Nephron progenitor cell (in vitro differentiated cells): ENCODE measurements around the gene RRP36.

Experiments
- DNase-seq: peaks from one replicate; pipeline ENCODE4 v3.0.0; 2021
- H3K27ac Mint-ChIP-seq: 2 replicates; pipeline ENCODE4 v1.8.0; 2021; ENCODE audit warnings: mild to moderate bottlenecking, moderate library complexity, mixed read lengths
- H3K27me3 Mint-ChIP-seq: 2 replicates; pipeline ENCODE4 v1.8.0; 2021; ENCODE audit warnings: mild to moderate bottlenecking, low read depth, mixed read lengths; ENCODE audit not compliant: poor library complexity
- H3K36me3 Mint-ChIP-seq: 2 replicates; pipeline ENCODE4 v1.8.0; 2021; ENCODE audit warnings: low read depth, mixed read lengths
- H3K4me1 Mint-ChIP-seq: 2 replicates; pipeline ENCODE4 v1.8.0; 2021; ENCODE audit warnings: mixed read lengths
- H3K4me3 Mint-ChIP-seq: 2 replicates; pipeline ENCODE4 v1.8.0; 2021; ENCODE audit warnings: mild to moderate bottlenecking, moderate library complexity, mixed read lengths
- H3K9me3 Mint-ChIP-seq: 2 replicates; pipeline ENCODE4 v1.8.0; 2021; ENCODE audit warnings: mild to moderate bottlenecking, moderate library complexity, mixed read lengths
- CTCF ChIP-seq: fragments of 200-600 bp; sonication (generic); IDR thresholded peaks from 2 replicates; pipeline ENCODE4 v1.5.0; 2021; ENCODE audit warnings: antibody characterized with exemption

The RRP36 gene

GRCh38 chr6:43012364-43012763 lies 9.1 kb upstream of the RRP36 start:
- no peak for DNase-seq
- Mint-ChIP-seq H3K4me1 (peaks cover 57% of the 10 kb centered on the region), H3K36me3 (peaks cover 22% of the 10 kb centered on the region), H3K4me3 (peak overlapping the region; percentile 93), H3K27me3 (no peaks in the 10 kb centered on the region), H3K27ac (no peak overlapping the region), H3K9me3 (no peaks in the 10 kb centered on the region)
- TF ChIP-seq CTCF = no peak

GRCh38 chr6:43013097-43013842 lies 8.2 kb upstream of the RRP36 start:
- no peak for DNase-seq
- TF ChIP-seq CTCF = no peak

GRCh38 chr6:43013843-43014433 lies 7.5 kb upstream of the RRP36 start, which contains the start of the genes KLHDC3 and MEA1:
Gene KLHDC3 (plus strand): TSS chr6:43014249. CDS start chr6:43017193, 2,944 bp downstream.
Gene MEA1 (minus strand): TSS chr6:43013946. CDS start chr6:43013813, 133 bp downstream.
- peaks cover 4% of the 10 kb centered on the region for H3K27me3 Mint-ChIP-seq
- peak within 1 kb of the TSS; percentile 93 for H3K4me3 Mint-ChIP-seq
- no peaks in the 10 kb centered on the region for H3K9me3 Mint-ChIP-seq
- H3K27ac Mint-ChIP-seq = peak within 1 kb of the TSS; percentile 83
- peak; percentile 99 for DNase-seq
- H3K36me3 Mint-ChIP-seq = peaks cover 24% of the 10 kb centered on the region
- TF ChIP-seq CTCF = no peak
- peaks cover 57% of the 10 kb centered on the region for H3K4me1 Mint-ChIP-seq

More at GRCh38 chr6:43013097-43013842, 8.2 kb upstream of the RRP36 start:
- Mint-ChIP-seq H3K27me3 (no peaks in the 10 kb centered on the region), H3K36me3 (peaks cover 22% of the 10 kb centered on the region), H3K4me1 (peaks cover 57% of the 10 kb centered on the region), H3K9me3 (no peaks in the 10 kb centered on the region), H3K4me3 (peak overlapping the region; percentile 93), H3K27ac (peak overlapping the region; percentile 79)

GRCh38 chr6:43014434-43014909 lies 7.0 kb upstream of the RRP36 start:
- H3K4me3 Mint-ChIP-seq = peak overlapping the region; percentile 93
- TF ChIP-seq CTCF = no peak
- H3K9me3 Mint-ChIP-seq = no peaks in the 10 kb centered on the region
- H3K4me1 Mint-ChIP-seq = peaks cover 57% of the 10 kb centered on the region
- peaks cover 4% of the 10 kb centered on the region for H3K27me3 Mint-ChIP-seq
- H3K27ac Mint-ChIP-seq = peak overlapping the region; percentile 83
- peaks cover 29% of the 10 kb centered on the region for H3K36me3 Mint-ChIP-seq
- no peak for DNase-seq

- Mint-ChIP-seq H3K36me3 (peaks cover 23% of the 10 kb centered on the region), H3K27ac (peak overlapping the region; percentile 16), H3K27me3 (peaks cover 4% of the 10 kb centered on the region), H3K4me1 (peaks cover 56% of the 10 kb centered on the region), H3K4me3 (peak overlapping the region; percentile 63), H3K9me3 (no peaks in the 10 kb centered on the region)
- TF ChIP-seq CTCF = no peak
- DNase-seq = no peak
These were observed 5.1 kb upstream of the RRP36 start for GRCh38 chr6:43016176-43016942.
